Measurements from ENCODE around the gene KCTD11.

KCTD11 gene

DNA sequence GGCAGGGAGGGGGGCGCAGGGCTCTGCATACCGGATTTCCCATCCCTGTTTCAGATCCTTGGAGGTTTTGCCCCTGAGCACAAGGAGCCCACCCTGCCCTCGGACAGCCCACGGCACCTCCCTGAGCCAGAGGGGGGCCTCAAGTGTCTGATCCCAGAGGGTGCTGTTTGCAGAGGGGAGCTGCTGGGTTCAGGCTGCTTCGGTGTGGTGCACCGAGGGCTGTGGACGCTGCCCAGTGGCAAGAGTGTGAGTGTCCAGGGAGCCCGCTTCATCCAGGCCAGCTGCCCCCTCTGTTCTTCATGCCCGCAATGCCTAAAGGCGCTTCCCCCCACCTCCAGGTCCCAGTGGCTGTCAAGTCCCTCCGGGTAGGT lies 31.4 kb downstream of the KCTD11 start:
- Histone ChIP-seq H3K4me3 (ENCODE audit: low read depth, low read length) (no peak overlapping the region), H3K27me3 (ENCODE audit: insufficient read depth, low read depth, severe bottlenecking) (no peaks in the 10 kb centered on the region), H3K27ac (no peak overlapping the region), H3K36me3 (peaks cover 18% of the 10 kb centered on the region), H3K9me3 (ENCODE audit: severe bottlenecking) (no peaks in the 10 kb centered on the region)
- DNase-seq, result no peak
- TF ChIP-seq, protein P1, sequence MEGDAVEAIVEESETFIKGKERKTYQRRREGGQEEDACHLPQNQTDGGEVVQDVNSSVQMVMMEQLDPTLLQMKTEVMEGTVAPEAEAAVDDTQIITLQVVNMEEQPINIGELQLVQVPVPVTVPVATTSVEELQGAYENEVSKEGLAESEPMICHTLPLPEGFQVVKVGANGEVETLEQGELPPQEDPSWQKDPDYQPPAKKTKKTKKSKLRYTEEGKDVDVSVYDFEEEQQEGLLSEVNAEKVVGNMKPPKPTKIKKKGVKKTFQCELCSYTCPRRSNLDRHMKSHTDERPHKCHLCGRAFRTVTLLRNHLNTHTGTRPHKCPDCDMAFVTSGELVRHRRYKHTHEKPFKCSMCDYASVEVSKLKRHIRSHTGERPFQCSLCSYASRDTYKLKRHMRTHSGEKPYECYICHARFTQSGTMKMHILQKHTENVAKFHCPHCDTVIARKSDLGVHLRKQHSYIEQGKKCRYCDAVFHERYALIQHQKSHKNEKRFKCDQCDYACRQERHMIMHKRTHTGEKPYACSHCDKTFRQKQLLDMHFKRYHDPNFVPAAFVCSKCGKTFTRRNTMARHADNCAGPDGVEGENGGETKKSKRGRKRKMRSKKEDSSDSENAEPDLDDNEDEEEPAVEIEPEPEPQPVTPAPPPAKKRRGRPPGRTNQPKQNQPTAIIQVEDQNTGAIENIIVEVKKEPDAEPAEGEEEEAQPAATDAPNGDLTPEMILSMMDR (IDR thresholded peaks at IDR 0.05; ENCODE audit: low read depth, low read length), result no peak

DNA sequence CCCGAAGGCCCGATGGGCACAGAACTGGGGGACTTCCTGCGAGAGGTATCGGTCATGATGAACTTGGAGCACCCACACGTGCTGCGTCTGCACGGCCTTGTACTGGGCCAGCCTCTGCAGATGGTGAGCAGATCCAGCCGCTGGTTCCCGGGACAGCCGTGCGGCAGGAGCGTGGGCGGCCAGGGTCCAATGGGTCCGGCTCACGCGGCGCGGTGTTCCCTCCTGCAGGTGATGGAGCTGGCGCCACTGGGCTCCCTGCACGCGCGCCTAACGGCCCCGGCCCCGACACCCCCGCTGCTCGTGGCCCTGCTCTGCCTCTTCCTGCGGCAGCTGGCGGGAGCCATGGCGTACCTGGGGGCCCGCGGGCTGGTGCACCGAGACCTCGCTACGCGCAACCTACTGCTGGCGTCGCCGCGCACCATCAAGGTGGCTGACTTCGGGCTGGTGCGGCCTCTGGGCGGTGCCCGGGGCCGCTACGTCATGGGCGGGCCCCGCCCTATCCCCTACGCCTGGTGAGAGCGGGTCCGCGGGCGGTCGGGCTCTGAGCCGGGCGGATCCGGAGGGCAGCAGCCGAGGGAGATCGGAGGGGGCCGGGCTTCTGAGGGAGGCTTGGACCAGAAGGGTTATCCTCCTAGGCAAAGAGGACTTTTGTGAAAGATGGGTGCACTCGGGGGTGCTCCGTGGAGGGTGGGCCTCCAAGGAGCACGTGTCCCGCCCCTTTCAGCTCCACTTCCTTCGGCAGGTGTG lies 32.0 kb downstream of the KCTD11 start:
- TF ChIP-seq, protein P1 (IDR thresholded peaks at IDR 0.05; ENCODE audit: low read depth, low read length), result no peak
- Histone ChIP-seq H3K27ac (no peak overlapping the region), H3K9me3 (ENCODE audit: severe bottlenecking) (no peaks in the 10 kb centered on the region), H3K27me3 (ENCODE audit: insufficient read depth, low read depth, severe bottlenecking) (no peaks in the 10 kb centered on the region), H3K4me3 (ENCODE audit: low read depth, low read length) (no peak overlapping the region), H3K36me3 (peaks cover 24% of the 10 kb centered on the region)
- DNase-seq, result no peak

DNA sequence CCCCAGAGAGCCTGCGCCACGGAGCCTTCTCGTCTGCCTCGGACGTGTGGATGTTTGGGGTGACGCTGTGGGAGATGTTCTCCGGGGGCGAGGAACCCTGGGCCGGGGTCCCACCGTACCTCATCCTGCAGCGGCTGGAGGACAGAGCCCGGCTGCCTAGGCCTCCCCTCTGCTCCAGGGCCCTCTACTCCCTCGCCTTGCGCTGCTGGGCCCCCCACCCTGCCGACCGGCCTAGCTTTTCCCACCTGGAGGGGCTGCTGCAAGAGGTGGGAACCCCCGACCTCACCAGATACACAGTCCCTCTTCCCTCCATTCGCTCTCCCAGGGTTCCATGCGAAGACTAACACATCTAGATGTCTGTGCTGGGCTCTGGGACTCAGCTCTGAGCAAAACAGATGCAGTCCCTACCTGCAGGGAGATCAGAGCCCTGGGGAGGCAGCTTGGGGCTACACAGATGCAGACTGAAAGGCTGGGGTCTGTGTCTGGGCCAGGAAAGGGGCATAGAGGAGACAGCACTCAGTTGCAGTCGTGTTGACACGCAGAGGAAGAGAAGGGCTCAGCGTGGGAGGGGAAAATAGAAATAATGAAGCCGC lies 32.6 kb downstream of the KCTD11 start:
- H3K4me3 ChIP-seq (ENCODE audit: low read depth, low read length), result no peak overlapping the region
- H3K9me3 ChIP-seq (ENCODE audit: severe bottlenecking), result no peaks in the 10 kb centered on the region
- DNase-seq, result no peak
- peaks cover 30% of the 10 kb centered on the region for H3K36me3 ChIP-seq
- H3K27me3 ChIP-seq (ENCODE audit: insufficient read depth, low read depth, severe bottlenecking), result no peaks in the 10 kb centered on the region
- TF ChIP-seq, protein P1 (IDR thresholded peaks at IDR 0.05; ENCODE audit: low read depth, low read length), result no peak
- no peak overlapping the region for H3K27ac ChIP-seq

DNA sequence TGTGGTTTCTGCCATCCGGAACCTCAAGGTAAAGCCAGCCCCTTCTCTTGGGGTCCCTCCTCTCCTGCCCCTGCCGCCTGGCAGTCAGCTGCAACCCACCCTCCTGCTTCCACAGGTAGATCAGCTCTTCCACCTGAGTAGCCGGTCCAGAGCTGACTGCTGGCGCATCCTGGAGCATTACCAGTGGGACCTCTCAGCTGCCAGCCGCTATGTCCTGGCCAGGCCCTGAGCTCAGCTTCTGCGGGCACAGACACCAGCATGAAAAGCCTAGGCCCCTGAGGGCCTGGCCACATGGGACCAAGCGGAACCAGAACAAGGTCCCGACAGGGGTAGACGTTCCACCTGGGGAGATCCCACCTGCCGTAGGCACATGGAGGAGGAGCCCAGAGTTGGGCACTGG lies 36.9 kb downstream of the KCTD11 start:
- no peak overlapping the region for H3K27ac ChIP-seq
- TF ChIP-seq, protein P1 (IDR thresholded peaks at IDR 0.05; ENCODE audit: low read depth, low read length), result no peak
- no peaks in the 10 kb centered on the region for H3K9me3 ChIP-seq (ENCODE audit: severe bottlenecking)
- no peak for DNase-seq
- no peaks in the 10 kb centered on the region for H3K27me3 ChIP-seq (ENCODE audit: insufficient read depth, low read depth, severe bottlenecking)
- H3K36me3 ChIP-seq, result peaks cover 32% of the 10 kb centered on the region
- H3K4me3 ChIP-seq (ENCODE audit: low read depth, low read length), result no peak overlapping the region

DNA sequence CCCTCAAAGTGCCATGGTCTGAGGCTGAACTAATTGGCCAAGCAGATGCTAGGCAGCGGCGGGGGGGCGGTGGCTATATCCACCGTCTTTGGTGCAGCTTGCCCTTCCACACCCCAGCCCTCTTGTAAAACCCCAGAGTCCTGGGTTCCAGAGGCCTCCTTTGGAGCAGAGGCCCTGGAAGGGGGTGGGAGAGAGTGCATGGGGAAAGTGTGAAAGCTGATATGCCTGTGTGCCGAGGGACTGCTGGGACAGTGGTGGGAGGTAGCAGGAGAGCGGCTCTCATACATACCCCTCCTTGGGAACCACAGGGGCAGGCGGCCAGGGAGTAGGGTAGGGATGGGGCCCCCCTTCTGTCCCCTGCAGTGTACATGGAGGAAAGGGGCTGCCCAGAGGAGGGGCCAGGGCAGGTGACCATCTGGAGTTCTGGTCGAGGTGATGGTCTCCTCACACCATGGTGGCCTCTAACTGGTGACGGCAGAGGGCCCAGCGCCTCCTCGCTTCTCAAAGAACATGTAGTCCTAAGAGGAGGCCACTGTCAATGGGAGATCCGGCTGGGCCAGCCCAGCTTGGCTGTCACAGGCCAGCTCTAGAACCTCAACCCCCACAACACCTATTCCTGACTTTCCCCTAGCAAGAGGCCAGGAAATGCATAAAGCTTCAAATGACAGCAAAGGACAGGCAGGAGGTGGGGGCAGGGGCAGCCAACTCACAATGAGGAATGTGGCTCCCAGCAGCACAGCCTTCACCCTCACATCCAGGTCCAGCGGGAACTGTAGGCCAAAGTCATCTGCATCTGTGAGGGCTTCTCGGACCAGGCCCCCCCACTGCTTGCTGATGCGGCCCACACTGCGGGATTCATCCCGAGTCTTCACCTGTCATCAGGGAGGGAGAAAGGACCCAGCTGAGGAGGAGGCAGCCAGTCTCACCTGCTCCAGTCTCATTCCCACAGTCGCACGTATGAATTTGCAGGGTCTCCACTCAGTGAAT lies 38.3 kb downstream of the KCTD11 start:
- Histone ChIP-seq H3K27ac (no peak overlapping the region), H3K27me3 (ENCODE audit: insufficient read depth, low read depth, severe bottlenecking) (no peaks in the 10 kb centered on the region), H3K4me3 (ENCODE audit: low read depth, low read length) (no peak overlapping the region), H3K36me3 (peaks cover 28% of the 10 kb centered on the region), H3K9me3 (ENCODE audit: severe bottlenecking) (no peaks in the 10 kb centered on the region)
- TF ChIP-seq, protein P1 (IDR thresholded peaks at IDR 0.05; ENCODE audit: low read depth, low read length), result no peak
- no peak for DNase-seq

All from WERI-Rb-1 (cell line).